ENCODE results near the gene MT3. TPM values are rescaled to one million over a fixed set of nuclear protein-coding genes. Genes with fewer than 3 reads are reported as not detected.

MT3 gene
- polyA plus RNA-seq, 1 of the 3 experiments (the other 2 are of a cell fraction): 0.43 TPM

- H3K79me2 ChIP-seq (ENCODE audit: insufficient read depth): no peaks in the 10 kb centered on the region
- H3K27ac ChIP-seq (ENCODE audit: low read depth in 2 of 2, low read length in 1 of 2): no peak overlapping the region
- H3K9me3 ChIP-seq: no peaks in the 10 kb centered on the region
- POLR2A ChIA-PET: no interaction called here
- H3K9me2 ChIP-seq: no peaks in the 10 kb centered on the region
- no peak overlapping the region for H3K9ac ChIP-seq
- TF ChIP-seq RCOR1 (IDR thresholded peaks at IDR 0.05; ENCODE audit: low read length) (no peak), CHD2 (IDR thresholded peaks at IDR 0.05; ENCODE audit: low read length, partially characterized antibody) (no peak), RFX5 (IDR thresholded peaks at IDR 0.05; ENCODE audit: low read length) (no peak), GABPA (IDR thresholded peaks at IDR 0.05; ENCODE audit: low read depth) (no peak), PBX3 (IDR thresholded peaks at IDR 0.05) (no peak), TCF12 (IDR thresholded peaks at IDR 0.05) (no peak)
- H3K36me3 ChIP-seq (replicated peaks in 1 of 2; ENCODE audit: control insufficient read depth in 1 of 2, insufficient read depth in 2 of 2, low read length in 1 of 2): no peaks in the 10 kb centered on the region
- no peaks in the 10 kb centered on the region for H3F3A ChIP-seq (replicated peaks; ENCODE audit: insufficient read depth)
- H3K4me2 ChIP-seq: no peak overlapping the region
- CTCF ChIA-PET: interaction anchor here (2.2 kb wide), 1 partner anchor 14 kb away, joined by 6 read pairs; no protein-coding TSS in a partner anchor
- WGBS (ENCODE audit: low lambda C conversion rate): 87% methylated on average over 11 of the region's 11 CpGs
- no peak overlapping the region for H2AFZ ChIP-seq (ENCODE audit: low read depth)
- no peaks in the 10 kb centered on the region for H3K4me1 ChIP-seq (ENCODE audit: control insufficient read depth in 1 of 2, insufficient read depth in 2 of 2, low read depth in 1 of 2, low read length in 1 of 2)
- H3K27me3 ChIP-seq (ENCODE audit: insufficient read depth): no peaks in the 10 kb centered on the region
- no peak overlapping the region for H3K4me3 ChIP-seq (ENCODE audit: low read depth in 2 of 2, low read length in 1 of 2)
- no peak for DNase-seq
- no peaks in the 10 kb centered on the region for H4K20me1 ChIP-seq (ENCODE audit: insufficient read depth)
Observed at GRCh38 chr16:56571525-56571924, 17.8 kb upstream of the MT3 start.

- H2AFZ ChIP-seq (ENCODE audit: low read depth): no peak overlapping the region
- no peak overlapping the region for H3K27ac ChIP-seq (ENCODE audit: low read depth in 2 of 2, low read length in 1 of 2)
- no peaks in the 10 kb centered on the region for H3K4me1 ChIP-seq (ENCODE audit: control insufficient read depth in 1 of 2, insufficient read depth in 2 of 2, low read depth in 1 of 2, low read length in 1 of 2)
- CTCF ChIA-PET: interaction anchor here (1.2 kb wide), 1 partner anchor 11 kb away, joined by 3 read pairs; no protein-coding TSS in a partner anchor
- H3K9ac ChIP-seq: no peak overlapping the region
- no peaks in the 10 kb centered on the region for H3K9me2 ChIP-seq
- no peaks in the 10 kb centered on the region for H3K9me3 ChIP-seq
- H3K79me2 ChIP-seq (ENCODE audit: insufficient read depth): no peaks in the 10 kb centered on the region
- WGBS (ENCODE audit: low lambda C conversion rate): 6% methylated on average over 1 of the region's 1 CpG
- no peak overlapping the region for H3K4me3 ChIP-seq (ENCODE audit: low read depth in 2 of 2, low read length in 1 of 2)
- H3K36me3 ChIP-seq (replicated peaks in 1 of 2; ENCODE audit: control insufficient read depth in 1 of 2, insufficient read depth in 2 of 2, low read length in 1 of 2): no peaks in the 10 kb centered on the region
- DNase-seq: no peak
- no peaks in the 10 kb centered on the region for H3K27me3 ChIP-seq (ENCODE audit: insufficient read depth)
- H4K20me1 ChIP-seq (ENCODE audit: insufficient read depth): no peaks in the 10 kb centered on the region
- H3F3A ChIP-seq (replicated peaks; ENCODE audit: insufficient read depth): no peaks in the 10 kb centered on the region
- POLR2A ChIA-PET: no interaction called here
- H3K4me2 ChIP-seq: no peak overlapping the region
- TF ChIP-seq TEAD4 (IDR thresholded peaks at IDR 0.05; ENCODE audit: borderline replicate concordance, insufficient read depth) (no peak), TCF12 (IDR thresholded peaks at IDR 0.05) (no peak), PBX3 (IDR thresholded peaks at IDR 0.05) (no peak), REST (IDR thresholded peaks at IDR 0.05; ENCODE audit: low read depth, low read length) (no peak), SMC3 (IDR thresholded peaks at IDR 0.05; ENCODE audit: low read depth, low read length) (no peak), POLR2AphosphoS5 (IDR thresholded peaks at IDR 0.05; ENCODE audit: low read depth, low read length) (no peak), GATA2 (CRISPR knock-in tag; IDR thresholded peaks at IDR 0.05) (no peak), GABPA (IDR thresholded peaks at IDR 0.05; ENCODE audit: low read depth) (no peak), FOXM1 (IDR thresholded peaks at IDR 0.05; ENCODE audit: low read depth) (no peak), RFX5 (IDR thresholded peaks at IDR 0.05; ENCODE audit: low read length) (no peak), TAF1 (IDR thresholded peaks at IDR 0.05; ENCODE audit: borderline replicate concordance, low read depth, low read length) (no peak), EZH2phosphoT487 (IDR thresholded peaks at IDR 0.05; ENCODE audit: borderline replicate concordance, low read depth) (no peak)
- TF ChIP-seq, protein P1, sequence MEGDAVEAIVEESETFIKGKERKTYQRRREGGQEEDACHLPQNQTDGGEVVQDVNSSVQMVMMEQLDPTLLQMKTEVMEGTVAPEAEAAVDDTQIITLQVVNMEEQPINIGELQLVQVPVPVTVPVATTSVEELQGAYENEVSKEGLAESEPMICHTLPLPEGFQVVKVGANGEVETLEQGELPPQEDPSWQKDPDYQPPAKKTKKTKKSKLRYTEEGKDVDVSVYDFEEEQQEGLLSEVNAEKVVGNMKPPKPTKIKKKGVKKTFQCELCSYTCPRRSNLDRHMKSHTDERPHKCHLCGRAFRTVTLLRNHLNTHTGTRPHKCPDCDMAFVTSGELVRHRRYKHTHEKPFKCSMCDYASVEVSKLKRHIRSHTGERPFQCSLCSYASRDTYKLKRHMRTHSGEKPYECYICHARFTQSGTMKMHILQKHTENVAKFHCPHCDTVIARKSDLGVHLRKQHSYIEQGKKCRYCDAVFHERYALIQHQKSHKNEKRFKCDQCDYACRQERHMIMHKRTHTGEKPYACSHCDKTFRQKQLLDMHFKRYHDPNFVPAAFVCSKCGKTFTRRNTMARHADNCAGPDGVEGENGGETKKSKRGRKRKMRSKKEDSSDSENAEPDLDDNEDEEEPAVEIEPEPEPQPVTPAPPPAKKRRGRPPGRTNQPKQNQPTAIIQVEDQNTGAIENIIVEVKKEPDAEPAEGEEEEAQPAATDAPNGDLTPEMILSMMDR (IDR thresholded peaks at IDR 0.05): no peak
Observed at GRCh38 chr16:56574625-56575024, 14.7 kb upstream of the MT3 start.

Data from SK-N-SH (cell line).